K562 (cell line): ENCODE results near the gene PLIN5. TPM values are rescaled to one million over a fixed set of nuclear protein-coding genes. Genes with fewer than 3 reads are reported as not detected.
A peak's percentile ranks its signal among the peaks of the same experiment; 100 is the strongest.

ENCODE experiments used
- ATF1 ChIP-seq, 2 experiments: fragments of 450-650 bp in 1 of 2; IDR thresholded peaks; 2 replicates each; pipeline ENCODE4 v1.6.1; 2016; ENCODE audit warnings: missing compliant biosample characterization in 1 of 2, missing genetic modification characterization in 1 of 2
- ATF7 ChIP-seq: fragments of 450-650 bp; IDR thresholded peaks from 2 replicates; pipeline ENCODE4 v1.7.1; 2014; ENCODE audit warnings: mild to moderate bottlenecking, moderate library complexity
- CC2D1A ChIP-seq: fragments of 450-650 bp; IDR thresholded peaks from 2 replicates; pipeline ENCODE4 v1.6.1; 2017; ENCODE audit warnings: mild to moderate bottlenecking
- DACH1 ChIP-seq: fragments of 450-650 bp; IDR thresholded peaks from 2 replicates; pipeline ENCODE4 v1.6.1; 2018; ENCODE audit not compliant: partially characterized antibody
- DPF2 ChIP-seq: fragments of 450-650 bp; IDR thresholded peaks from 2 replicates; pipeline ENCODE4 v1.6.1; 2016
- HDAC2 ChIP-seq: fragments of 450-650 bp; IDR thresholded peaks from 2 replicates; pipeline ENCODE4 v1.6.1; 2016; ENCODE audit warnings: mild to moderate bottlenecking
- HMBOX1 ChIP-seq: sonication (generic); IDR thresholded peaks from 2 replicates; pipeline ENCODE4 v1.6.1; 2016
- JUNB ChIP-seq: fragments of 450-650 bp; formaldehyde crosslinking; conservative IDR thresholded peaks from 2 replicates; pipeline ENCODE4 v1.4.0; 2020; ENCODE audit warnings: mild to moderate bottlenecking
- MBD1 ChIP-seq: fragments of 250-450 bp; sonication (Bioruptor Pico); IDR thresholded peaks from 2 replicates; pipeline ENCODE4 v1.8.0; 2022; ENCODE audit warnings: inconsistent platforms
- PHB ChIP-seq: fragments of 250-450 bp; sonication (Bioruptor Pico); IDR thresholded peaks from 2 replicates; pipeline ENCODE4 v1.5.0; 2021
- RUNX1 ChIP-seq: sonication (generic); IDR thresholded peaks from 2 replicates; pipeline ENCODE4 v1.6.1; 2016; ENCODE audit warnings: antibody characterized with exemption, low read depth
- SIN3A ChIP-seq, 2 experiments: fragments of 150-350 bp in 1 of 2; IDR thresholded peaks; 2 replicates each; pipeline ENCODE4 v1.6.1; 2011 to 2016; ENCODE audit warnings: borderline replicate concordance in 2 of 2, low read depth in 2 of 2, low read length in 2 of 2, mild to moderate bottlenecking in 2 of 2, moderate library complexity in 2 of 2; ENCODE audit not compliant: control insufficient read depth in 1 of 2
- SMARCA4 ChIP-seq: fragments of 450-650 bp; IDR thresholded peaks from 2 replicates; pipeline ENCODE4 v1.6.1; 2016
- TCF3 ChIP-seq: sonication (generic); formaldehyde crosslinking; IDR thresholded peaks from 2 replicates; pipeline ENCODE4 v1.4.0; 2020; ENCODE audit warnings: mild to moderate bottlenecking, missing genetic modification reagents
- ZBTB43 ChIP-seq: sonication (generic); formaldehyde crosslinking; IDR thresholded peaks from 2 replicates; pipeline ENCODE4 v1.8.0; 2023; ENCODE audit warnings: mild to moderate bottlenecking, missing genetic modification reagents
- ZNF318 ChIP-seq, 2 experiments: fragments of 450-650 bp; IDR thresholded peaks; 2 replicates each; pipeline ENCODE4 v1.6.1; 2016; ENCODE audit warnings: mild to moderate bottlenecking in 2 of 2, borderline replicate concordance in 1 of 2, low read depth in 1 of 2, moderate library complexity in 1 of 2
- ZNF347 ChIP-seq: fragments of 450-650 bp; formaldehyde crosslinking; IDR thresholded peaks from 2 replicates; pipeline ENCODE4 v1.4.0; 2020; ENCODE audit warnings: low read depth, mild to moderate bottlenecking, moderate library complexity
- polyA plus RNA-seq, 8 experiments: library from polyadenylated mRNA; depleted of rRNA in 4 of 8; stranded (reverse) in 5 of 8; unstranded in 3 of 8; fragments of >200 nt; fragmentation: Nextera tagmentation in 2 of 8; fragmentation: Illumina TruSeq in 1 of 8; extraction: Ambion mirVana in 2 of 8; extraction: Trizol in 1 of 8; gene quantifications; 2 replicates each; pipeline versions ENCODE4 v1.2.1 to v1.2.3, GENCODE V29; 2011 to 2014; ENCODE audit warnings: inconsistent platforms in 1 of 8, missing spikeins in 1 of 8
- total RNA-seq, 7 experiments: library from RNA; depleted of rRNA in 6 of 7; stranded (reverse); fragments of >200 nt in 6 of 7; fragmentation: Illumina TruSeq in 2 of 7; extraction: Trizol in 2 of 7; gene quantifications; 2 replicates each; pipeline versions ENCODE4 v1.2.1 to v1.2.3, GENCODE V29; 2011 to 2021; ENCODE audit warnings: low replicate concordance in 1 of 7

The PLIN5 gene
- total and polyA plus RNA-seq, 9 of the 15 experiments (the other 6 are each of a cell fraction or from before 2014, with no cell fraction given) = 0.04 to 1.3 (median 0.50) TPM

GRCh38 chr19:4578552-4579248 lies 43.7 kb upstream of the PLIN5 start (continued):
- TF ChIP-seq HMBOX1 (no peak), HDAC2 (peak; percentile 92), TCF3 (CRISPR knock-in tag) (no peak), PHB (CRISPR knock-in tag) (no peak), ZBTB43 (CRISPR knock-in tag) (no peak), MBD1 (CRISPR knock-in tag) (no peak), ZNF318 (IDR thresholded peaks at IDR 0.05; ENCODE audit: borderline replicate concordance in 1 of 2, low read depth in 1 of 2) (no peak), ATF1 (CRISPR knock-in tag; IDR thresholded peaks at IDR 0.05) (no peak), ATF1 (tag; IDR thresholded peaks at IDR 0.05) (peak; percentile 12; the same call in 1 of the 2 replicates), CC2D1A (0 out of 2 replicates have a peak, but pooled peaks have one; percentile 31), RUNX1 (no peak), JUNB (CRISPR knock-in tag) (no peak), ATF7 (0 out of 2 replicates have a peak, but pooled peaks have one; percentile 34), ZNF347 (CRISPR knock-in tag) (no peak), SMARCA4 (no peak), SIN3A (IDR thresholded peaks at IDR 0.05; ENCODE audit: borderline replicate concordance in 2 of 2, control insufficient read depth in 1 of 2, low read depth in 2 of 2, low read length in 2 of 2) (no peak), DPF2 (0 out of 2 replicates have a peak, but pooled peaks have one; percentile 24), DACH1 (peak; percentile 24)
